ENCODE data around the gene UPK3A. TPM values are rescaled to one million over a fixed set of nuclear protein-coding genes. Genes with fewer than 3 reads are reported as not detected.
A peak's percentile ranks its signal among the peaks of the same experiment; 100 is the strongest.

The UPK3A gene
- total RNA-seq, 2 experiments from 2014 or later: not detected

DNA sequence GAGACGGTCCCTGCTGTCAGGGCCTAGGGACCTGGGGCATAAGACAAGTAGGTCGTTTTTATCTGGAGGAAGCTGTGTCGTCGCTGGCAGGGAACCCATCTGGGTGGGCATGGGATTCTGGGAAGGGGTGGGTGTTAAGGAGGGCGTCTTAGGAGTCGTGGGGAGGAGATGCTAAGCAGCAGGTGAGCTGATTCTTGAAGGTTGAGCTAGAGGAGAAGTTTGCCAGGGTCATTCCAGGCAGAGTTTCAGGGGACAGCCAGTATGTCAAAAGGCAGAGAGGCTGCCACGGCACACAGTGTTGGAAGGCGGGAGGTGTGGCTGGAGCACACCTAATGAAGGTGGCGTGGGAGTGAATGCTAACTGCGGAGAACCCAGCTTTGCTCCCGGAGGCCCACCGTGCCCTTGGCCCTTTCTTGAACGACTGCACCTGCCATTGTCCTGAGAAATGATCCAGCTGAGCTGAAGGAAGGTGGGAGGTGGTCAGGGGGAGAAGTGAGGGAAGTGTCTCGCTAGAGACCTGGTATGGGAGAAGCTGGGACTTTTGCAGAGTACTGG lies 26.3 kb downstream of the UPK3A start:
- ChIA-PET CTCF (no interaction called here), POLR2A (interaction anchor here (0.9 to 1.4 kb wide), 3 partner anchors 11 to 31 kb away, joined by 3 to 8 read pairs (median 3); no protein-coding TSS in a partner anchor)
- Mint-ChIP-seq H3K36me3 (ENCODE audit: low read depth) (peaks cover 24% of the 10 kb centered on the region), H3K27ac (peak overlapping the region; percentile 95), H3K4me3 (peak overlapping the region; percentile 85), H3K9me3 (no peaks in the 10 kb centered on the region), H3K27me3 (no peaks in the 10 kb centered on the region), H3K4me1 (ENCODE audit: low read depth) (peaks cover 63% of the 10 kb centered on the region)
- no peaks in the 10 kb centered on the region for H3K27me3 ChIP-seq (ENCODE audit: control insufficient read depth in 1 of 2, insufficient read depth in 2 of 2, low read length in 2 of 2)
- TF ChIP-seq, protein P1, sequence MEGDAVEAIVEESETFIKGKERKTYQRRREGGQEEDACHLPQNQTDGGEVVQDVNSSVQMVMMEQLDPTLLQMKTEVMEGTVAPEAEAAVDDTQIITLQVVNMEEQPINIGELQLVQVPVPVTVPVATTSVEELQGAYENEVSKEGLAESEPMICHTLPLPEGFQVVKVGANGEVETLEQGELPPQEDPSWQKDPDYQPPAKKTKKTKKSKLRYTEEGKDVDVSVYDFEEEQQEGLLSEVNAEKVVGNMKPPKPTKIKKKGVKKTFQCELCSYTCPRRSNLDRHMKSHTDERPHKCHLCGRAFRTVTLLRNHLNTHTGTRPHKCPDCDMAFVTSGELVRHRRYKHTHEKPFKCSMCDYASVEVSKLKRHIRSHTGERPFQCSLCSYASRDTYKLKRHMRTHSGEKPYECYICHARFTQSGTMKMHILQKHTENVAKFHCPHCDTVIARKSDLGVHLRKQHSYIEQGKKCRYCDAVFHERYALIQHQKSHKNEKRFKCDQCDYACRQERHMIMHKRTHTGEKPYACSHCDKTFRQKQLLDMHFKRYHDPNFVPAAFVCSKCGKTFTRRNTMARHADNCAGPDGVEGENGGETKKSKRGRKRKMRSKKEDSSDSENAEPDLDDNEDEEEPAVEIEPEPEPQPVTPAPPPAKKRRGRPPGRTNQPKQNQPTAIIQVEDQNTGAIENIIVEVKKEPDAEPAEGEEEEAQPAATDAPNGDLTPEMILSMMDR (IDR thresholded peaks at IDR 0.05): no peak
- peak overlapping the region; percentile 93 for H3K4me3 ChIP-seq (ENCODE audit: low read length)
- H3K36me3 ChIP-seq (ENCODE audit: insufficient read depth, low read length): peaks cover 5% of the 10 kb centered on the region
- intact Hi-C loops (cut with DNase I, micrococcal nuclease): loop anchor here (1.0 to 10.0 kb wide), 3 partner anchors 7 to 744 kb away; partner anchors contain the start of gene NUP50 (in 1 of the 2)
- DNase-seq (no peak), ATAC-seq (ENCODE audit: poor library complexity) (no peak)
- no peaks in the 10 kb centered on the region for H3K9me3 ChIP-seq (ENCODE audit: control insufficient read depth in 1 of 2, insufficient read depth in 1 of 2, low read length in 2 of 2)
- peak overlapping the region; percentile 77 to 87 for H3K27ac ChIP-seq (ENCODE audit: low read depth in 1 of 2, low read length in 2 of 2)
- peaks cover 66% of the 10 kb centered on the region for H3K4me1 ChIP-seq (ENCODE audit: insufficient read depth, low read length)

DNA sequence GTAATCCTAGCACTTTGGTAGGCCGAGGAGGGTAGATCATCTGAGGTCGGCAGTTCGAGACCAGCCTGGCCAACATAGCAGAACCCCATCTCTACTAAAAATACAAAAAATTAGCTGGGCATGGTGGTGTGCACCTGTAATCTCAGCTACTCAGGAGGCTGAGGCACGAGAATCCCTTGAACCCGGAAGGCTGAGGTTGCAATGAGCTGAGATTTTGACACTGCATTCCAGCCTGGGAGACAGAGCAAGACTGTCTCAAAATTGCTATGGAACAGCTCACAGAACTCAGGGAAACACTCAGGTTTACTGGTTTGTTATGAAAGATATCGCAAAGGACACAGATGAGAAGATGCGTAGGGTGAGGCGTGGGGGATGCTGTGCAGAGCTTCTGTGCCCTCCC lies 27.7 kb downstream of the UPK3A start:
- no peak overlapping the region for H3K27ac ChIP-seq (ENCODE audit: low read depth in 1 of 2, low read length in 2 of 2)
- H3K36me3 ChIP-seq (ENCODE audit: insufficient read depth, low read length): peaks cover 5% of the 10 kb centered on the region
- Mint-ChIP-seq H3K27me3 (no peaks in the 10 kb centered on the region), H3K9me3 (no peaks in the 10 kb centered on the region), H3K4me1 (ENCODE audit: low read depth) (peaks cover 77% of the 10 kb centered on the region), H3K36me3 (ENCODE audit: low read depth) (peaks cover 24% of the 10 kb centered on the region), H3K4me3 (peak overlapping the region; percentile 85), H3K27ac (peak overlapping the region; percentile 95)
- ATAC-seq (ENCODE audit: poor library complexity) (no peak), DNase-seq (no peak)
- CTCF ChIA-PET: no interaction called here
- intact Hi-C loops (cut with DNase I, micrococcal nuclease): loop anchor here in 1 of 2 experiments (5.0 to 10.0 kb wide), 2 partner anchors 150 to 742 kb away; partner anchors contain the start of gene NUP50
- H3K27me3 ChIP-seq (ENCODE audit: control insufficient read depth in 1 of 2, insufficient read depth in 2 of 2, low read length in 2 of 2): no peaks in the 10 kb centered on the region
- POLR2A ChIA-PET: no interaction called here
- H3K9me3 ChIP-seq (ENCODE audit: control insufficient read depth in 1 of 2, insufficient read depth in 1 of 2, low read length in 2 of 2): no peaks in the 10 kb centered on the region
- H3K4me1 ChIP-seq (ENCODE audit: insufficient read depth, low read length): peaks cover 78% of the 10 kb centered on the region
- TF ChIP-seq, protein P1 (IDR thresholded peaks at IDR 0.05): no peak
- H3K4me3 ChIP-seq (ENCODE audit: low read length): no peak overlapping the region

DNA sequence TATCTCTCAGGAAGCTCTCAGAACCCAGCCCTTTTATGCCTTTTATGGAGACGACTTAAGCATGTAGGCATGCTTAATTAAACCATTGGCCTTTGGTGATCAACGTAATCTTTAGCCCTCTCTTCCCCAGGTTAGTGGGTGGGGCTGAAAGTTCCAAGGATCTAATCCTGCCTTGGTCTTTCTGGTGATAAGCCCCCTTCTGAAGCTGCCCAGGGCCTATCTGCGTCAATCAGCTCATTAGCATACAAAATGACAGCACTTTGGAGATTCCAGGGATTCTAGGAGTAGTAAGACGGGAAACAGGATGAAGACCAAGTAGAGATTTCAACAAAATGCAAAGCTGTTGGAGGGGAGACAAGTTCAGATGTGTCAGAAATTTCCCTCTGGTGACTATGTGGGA lies 28.1 kb downstream of the UPK3A start:
- TF ChIP-seq, protein P1 (IDR thresholded peaks at IDR 0.05): no peak
- peaks cover 82% of the 10 kb centered on the region for H3K4me1 ChIP-seq (ENCODE audit: insufficient read depth, low read length)

More for the DNA sequence above, 28.1 kb downstream of the UPK3A start:
- H3K27ac Mint-ChIP-seq: peak overlapping the region; percentile 95
- intact Hi-C loops (cut with DNase I, micrococcal nuclease): loop anchor here in 1 of 2 experiments (5.0 to 10.0 kb wide), 2 partner anchors 151 to 742 kb away; partner anchors contain the start of gene NUP50
- CTCF ChIA-PET: no interaction called here
- H3K9me3 Mint-ChIP-seq: no peaks in the 10 kb centered on the region
- peaks cover 81% of the 10 kb centered on the region for H3K4me1 Mint-ChIP-seq (ENCODE audit: low read depth)
- no peaks in the 10 kb centered on the region for H3K27me3 Mint-ChIP-seq
- Histone ChIP-seq H3K9me3 (ENCODE audit: control insufficient read depth in 1 of 2, insufficient read depth in 1 of 2, low read length in 2 of 2) (no peaks in the 10 kb centered on the region), H3K4me3 (ENCODE audit: low read length) (no peak overlapping the region), H3K27ac (ENCODE audit: low read depth in 1 of 2, low read length in 2 of 2) (no peak overlapping the region), H3K27me3 (ENCODE audit: control insufficient read depth in 1 of 2, insufficient read depth in 2 of 2, low read length in 2 of 2) (no peaks in the 10 kb centered on the region), H3K36me3 (ENCODE audit: insufficient read depth, low read length) (peaks cover 5% of the 10 kb centered on the region)
- DNase-seq (no peak), ATAC-seq (ENCODE audit: poor library complexity) (no peak)
- H3K4me3 Mint-ChIP-seq: peak overlapping the region; percentile 85
- POLR2A ChIA-PET: no interaction called here
- peaks cover 26% of the 10 kb centered on the region for H3K36me3 Mint-ChIP-seq (ENCODE audit: low read depth)

Data from CD4-positive, alpha-beta T cell (primary cell).